Stimulated activated CD4-positive, alpha-beta T cell treated with anti-CD3 and anti-CD28 coated beads, Interleukin-1b, Interleukin-23, amount 100 ng/mL, for 24 hours (primary cell): ENCODE results near the gene ARMC2.
"Not testable (repeated sequence)": the region's sequence is repeated elsewhere in the genome, so short reads cannot be mapped to it uniquely, and the experiment has no call there.

Experiments used
- DNase-seq, 4 experiments: peaks; one replicate each; pipeline ENCODE4 v3.0.0-alpha.2; 2020; ENCODE audit warnings: low read depth in 4 of 4, low spot score in 1 of 4

ARMC2 gene

GRCh38 chr6:108914235-108915022, 66.2 kb downstream of the ARMC2 start:
- peak in 1 of 4 experiments; percentile 32 for DNase-seq

- no peak for DNase-seq
Measured at GRCh38 chr6:108915258-108915657, 67.0 kb downstream of the ARMC2 start.

GRCh38 chr6:108916026-108916686, 67.9 kb downstream of the ARMC2 start:
- no peak for DNase-seq

- DNase-seq, result no peak
Measured at GRCh38 chr6:108920751-108921150, 72.5 kb downstream of the ARMC2 start.

- DNase-seq, result no peak
Measured at GRCh38 chr6:108921547-108922361, 73.5 kb downstream of the ARMC2 start.

- DNase-seq, result no peak
Measured at GRCh38 chr6:108922499-108922898, 74.3 kb downstream of the ARMC2 start.

GRCh38 chr6:108927927-108928326, 79.7 kb downstream of the ARMC2 start:
- DNase-seq, result no peak

GRCh38 chr6:108928650-108929049, 80.4 kb downstream of the ARMC2 start:
- no peak for DNase-seq

- not testable (repeated sequence) for DNase-seq
Measured at GRCh38 chr6:108931090-108931489, 82.9 kb downstream of the ARMC2 start.

GRCh38 chr6:108937170-108937569, 88.9 kb downstream of the ARMC2 start:
- DNase-seq, result no peak

- DNase-seq, result no peak
Measured at GRCh38 chr6:108940741-108941140, 92.5 kb downstream of the ARMC2 start.

- DNase-seq, result no peak
Measured at GRCh38 chr6:108941281-108941680, 93.1 kb downstream of the ARMC2 start.

GRCh38 chr6:108941859-108942258, 93.6 kb downstream of the ARMC2 start:
- DNase-seq, result no peak

- DNase-seq, result peak in 2 of 4 experiments; percentile 15 to 23
Measured at GRCh38 chr6:108942556-108943492, 94.6 kb downstream of the ARMC2 start.

GRCh38 chr6:108944071-108944470, 95.8 kb downstream of the ARMC2 start:
- DNase-seq, result no peak

GRCh38 chr6:108944707-108945680, 96.8 kb downstream of the ARMC2 start:
- DNase-seq, result no peak

- DNase-seq, result no peak
Measured at GRCh38 chr6:108945681-108946159, 97.5 kb downstream of the ARMC2 start.

GRCh38 chr6:108946695-108947094, 98.5 kb downstream of the ARMC2 start:
- DNase-seq, result no peak

GRCh38 chr6:108947114-108947854, 99.1 kb downstream of the ARMC2 start:
- DNase-seq, result no peak
